ENCODE results near the gene BSX.

BSX gene

DNA sequence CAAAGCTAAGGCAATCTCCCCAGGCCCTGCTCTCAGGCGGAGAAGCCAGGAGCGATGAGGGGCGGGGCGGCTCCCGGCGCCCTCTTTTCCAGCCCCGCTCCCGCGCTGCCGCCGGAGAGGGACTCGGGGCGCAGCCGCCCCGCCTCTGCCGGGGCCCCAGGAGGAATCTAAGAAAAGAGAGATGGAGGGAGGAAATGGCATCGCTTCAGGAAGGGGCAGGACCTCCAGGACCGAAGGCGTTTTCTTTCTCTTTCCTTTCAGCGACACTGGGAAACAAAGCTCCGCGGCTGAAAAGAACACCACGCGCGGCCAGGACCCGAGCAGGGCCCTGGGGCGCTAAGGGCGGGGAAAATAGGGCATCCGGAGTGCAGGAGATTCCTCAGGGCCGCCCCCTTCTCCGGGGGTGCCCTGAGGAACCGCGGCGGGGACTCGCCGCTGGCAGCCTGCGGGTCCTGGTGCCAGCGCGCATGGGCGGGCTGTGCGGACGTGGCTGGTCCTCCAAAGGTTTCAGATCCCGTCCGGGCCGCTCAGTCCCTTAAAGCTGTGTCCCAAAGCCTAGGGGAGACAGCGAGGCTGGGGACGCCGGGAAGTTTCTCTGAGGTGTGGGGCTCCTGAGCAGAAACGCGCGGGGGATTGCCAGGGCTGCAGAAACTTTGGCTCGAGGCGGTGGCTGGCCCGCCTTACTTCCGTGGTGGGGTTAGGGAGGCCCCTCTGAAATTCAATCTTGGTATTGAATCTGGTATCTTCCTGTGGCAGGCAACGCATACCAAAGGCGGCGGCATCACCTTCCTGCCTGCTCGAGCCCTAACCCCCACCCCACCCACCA lies 2.8 kb upstream of the BSX start:
- no peaks in the 10 kb centered on the region for H3K27me3 ChIP-seq (ENCODE audit: insufficient read depth, low read length)
- H3F3A ChIP-seq (ENCODE audit: insufficient read depth, low read length), result no peaks in the 10 kb centered on the region
- no peak overlapping the region for H3K9ac ChIP-seq (ENCODE audit: low read length)
- H3K27ac ChIP-seq (ENCODE audit: low read depth, low read length, poor library complexity, severe bottlenecking), result no peak overlapping the region
- H3K9me3 ChIP-seq (ENCODE audit: low read length), result no peaks in the 10 kb centered on the region
- H3K4me1 ChIP-seq (ENCODE audit: insufficient read depth, low read length, severe bottlenecking), result no peaks in the 10 kb centered on the region
- no peak overlapping the region for H3K4me2 ChIP-seq (ENCODE audit: low read length)
- H3K36me3 ChIP-seq (ENCODE audit: insufficient read depth, low read length), result no peaks in the 10 kb centered on the region
- no peaks in the 10 kb centered on the region for H3K9me2 ChIP-seq (ENCODE audit: low read depth, low read length)
- TF ChIP-seq EZH2 (IDR thresholded peaks at IDR 0.05; ENCODE audit: borderline replicate concordance, low read length), result no peak
- TF ChIP-seq, protein P1, sequence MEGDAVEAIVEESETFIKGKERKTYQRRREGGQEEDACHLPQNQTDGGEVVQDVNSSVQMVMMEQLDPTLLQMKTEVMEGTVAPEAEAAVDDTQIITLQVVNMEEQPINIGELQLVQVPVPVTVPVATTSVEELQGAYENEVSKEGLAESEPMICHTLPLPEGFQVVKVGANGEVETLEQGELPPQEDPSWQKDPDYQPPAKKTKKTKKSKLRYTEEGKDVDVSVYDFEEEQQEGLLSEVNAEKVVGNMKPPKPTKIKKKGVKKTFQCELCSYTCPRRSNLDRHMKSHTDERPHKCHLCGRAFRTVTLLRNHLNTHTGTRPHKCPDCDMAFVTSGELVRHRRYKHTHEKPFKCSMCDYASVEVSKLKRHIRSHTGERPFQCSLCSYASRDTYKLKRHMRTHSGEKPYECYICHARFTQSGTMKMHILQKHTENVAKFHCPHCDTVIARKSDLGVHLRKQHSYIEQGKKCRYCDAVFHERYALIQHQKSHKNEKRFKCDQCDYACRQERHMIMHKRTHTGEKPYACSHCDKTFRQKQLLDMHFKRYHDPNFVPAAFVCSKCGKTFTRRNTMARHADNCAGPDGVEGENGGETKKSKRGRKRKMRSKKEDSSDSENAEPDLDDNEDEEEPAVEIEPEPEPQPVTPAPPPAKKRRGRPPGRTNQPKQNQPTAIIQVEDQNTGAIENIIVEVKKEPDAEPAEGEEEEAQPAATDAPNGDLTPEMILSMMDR (IDR thresholded peaks at IDR 0.05; ENCODE audit: low read length), result no peak
- no peak overlapping the region for H2AFZ ChIP-seq (ENCODE audit: low read length)
- H4K20me1 ChIP-seq (ENCODE audit: insufficient read depth, low read length), result no peaks in the 10 kb centered on the region
- H3K79me2 ChIP-seq (ENCODE audit: insufficient read depth, low read length), result no peaks in the 10 kb centered on the region
- no peak overlapping the region for H3K4me3 ChIP-seq (ENCODE audit: low read depth, low read length, poor library complexity, severe bottlenecking)

DNA sequence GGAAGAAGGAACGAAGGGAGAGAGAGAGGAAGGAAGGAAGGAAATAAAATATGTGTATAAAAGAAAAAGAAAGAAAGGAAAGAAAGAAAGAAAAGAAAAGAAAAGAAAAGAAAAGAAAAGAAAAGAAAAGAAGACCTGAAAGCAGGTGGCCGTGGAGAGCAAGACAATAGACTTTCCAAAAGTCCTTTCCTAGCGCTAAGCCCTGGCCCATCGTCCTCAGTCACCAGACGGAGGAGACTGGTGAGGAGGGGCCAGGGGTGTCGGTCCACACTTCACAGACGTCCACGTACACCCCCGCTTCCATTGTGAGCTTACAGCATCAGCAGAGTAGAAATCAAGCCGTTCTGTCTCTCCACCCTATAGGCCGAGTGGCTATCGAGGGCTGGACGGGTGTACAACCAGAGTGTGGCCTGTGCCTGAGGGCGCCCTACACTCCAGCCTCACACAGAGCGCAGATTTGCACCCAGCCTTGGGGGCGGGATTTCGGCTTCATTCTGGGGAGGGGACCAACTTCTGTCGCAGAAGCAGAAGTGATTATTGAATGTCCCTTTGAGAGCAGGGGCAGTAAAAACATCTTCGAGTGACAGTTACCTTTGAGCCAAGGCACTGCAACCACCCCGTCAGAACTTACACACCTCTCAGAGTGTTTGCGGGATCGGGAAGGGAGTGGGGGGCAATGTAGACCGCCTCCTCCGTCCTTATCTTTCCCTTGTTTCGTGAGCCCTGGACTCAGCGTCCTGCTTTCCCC lies 2.0 kb upstream of the BSX start:
- H3F3A ChIP-seq (ENCODE audit: insufficient read depth, low read length), result no peaks in the 10 kb centered on the region
- no peak overlapping the region for H3K27ac ChIP-seq (ENCODE audit: low read depth, low read length, poor library complexity, severe bottlenecking)
- no peak overlapping the region for H2AFZ ChIP-seq (ENCODE audit: low read length)
- H3K9ac ChIP-seq (ENCODE audit: low read length), result no peak overlapping the region
- no peaks in the 10 kb centered on the region for H4K20me1 ChIP-seq (ENCODE audit: insufficient read depth, low read length)
- no peaks in the 10 kb centered on the region for H3K36me3 ChIP-seq (ENCODE audit: insufficient read depth, low read length)
- H3K79me2 ChIP-seq (ENCODE audit: insufficient read depth, low read length), result no peaks in the 10 kb centered on the region
- H3K27me3 ChIP-seq (ENCODE audit: insufficient read depth, low read length), result no peaks in the 10 kb centered on the region
- no peaks in the 10 kb centered on the region for H3K4me1 ChIP-seq (ENCODE audit: insufficient read depth, low read length, severe bottlenecking)
- no peak overlapping the region for H3K4me2 ChIP-seq (ENCODE audit: low read length)
- H3K9me3 ChIP-seq (ENCODE audit: low read length), result no peaks in the 10 kb centered on the region
- no peak overlapping the region for H3K4me3 ChIP-seq (ENCODE audit: low read depth, low read length, poor library complexity, severe bottlenecking)
- H3K9me2 ChIP-seq (ENCODE audit: low read depth, low read length), result no peaks in the 10 kb centered on the region
- TF ChIP-seq, protein P1 (IDR thresholded peaks at IDR 0.05; ENCODE audit: low read length), result no peak
- TF ChIP-seq EZH2 (IDR thresholded peaks at IDR 0.05; ENCODE audit: borderline replicate concordance, low read length), result no peak

DNA sequence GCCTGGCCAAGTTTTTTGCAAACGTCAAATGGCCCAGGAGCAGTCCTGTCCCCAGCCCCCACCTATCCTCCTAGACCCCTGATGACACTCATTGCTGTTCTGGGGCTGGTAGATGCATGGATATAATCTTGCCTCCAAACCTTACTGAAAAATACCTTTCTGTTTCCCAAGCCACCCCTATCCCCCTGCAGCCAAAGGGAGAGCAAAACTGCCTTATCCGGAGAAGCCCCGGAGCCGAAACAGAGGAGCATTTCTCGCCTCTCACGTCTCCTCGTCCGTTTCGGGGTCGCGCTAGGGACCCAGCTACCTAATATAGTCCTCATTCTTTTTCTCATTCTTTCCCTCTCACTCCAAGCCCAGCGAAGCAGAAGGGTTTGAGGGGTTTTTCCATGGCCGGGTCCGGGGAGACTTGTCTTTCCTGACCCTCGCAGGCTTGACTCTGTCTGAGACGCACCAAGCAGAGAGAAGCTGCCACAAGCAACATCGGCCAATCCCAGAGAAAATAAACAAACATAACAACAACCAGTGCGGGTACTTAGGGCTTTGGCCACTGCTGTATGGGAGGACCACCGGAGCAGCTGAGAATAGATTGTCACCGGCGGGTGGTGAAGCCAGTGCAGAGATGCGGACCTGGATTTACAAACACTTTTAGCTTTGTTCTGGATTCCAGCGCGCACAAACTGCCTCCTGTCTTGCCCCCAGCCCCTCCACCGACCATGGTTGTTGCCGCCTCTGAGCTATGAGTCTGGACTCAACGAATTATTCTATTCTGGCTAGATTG lies 1.6 kb downstream of the BSX start:
- no peaks in the 10 kb centered on the region for H4K20me1 ChIP-seq (ENCODE audit: insufficient read depth, low read length)
- no peaks in the 10 kb centered on the region for H3K9me2 ChIP-seq (ENCODE audit: low read depth, low read length)
- H3K4me3 ChIP-seq (ENCODE audit: low read depth, low read length, poor library complexity, severe bottlenecking), result no peak overlapping the region
- no peak overlapping the region for H3K9ac ChIP-seq (ENCODE audit: low read length)
- H2AFZ ChIP-seq (ENCODE audit: low read length), result no peak overlapping the region
- no peak overlapping the region for H3K27ac ChIP-seq (ENCODE audit: low read depth, low read length, poor library complexity, severe bottlenecking)
- no peaks in the 10 kb centered on the region for H3K9me3 ChIP-seq (ENCODE audit: low read length)
- H3K4me1 ChIP-seq (ENCODE audit: insufficient read depth, low read length, severe bottlenecking), result no peaks in the 10 kb centered on the region
- no peaks in the 10 kb centered on the region for H3F3A ChIP-seq (ENCODE audit: insufficient read depth, low read length)
- TF ChIP-seq, protein P1 (IDR thresholded peaks at IDR 0.05; ENCODE audit: low read length), result no peak
- TF ChIP-seq EZH2 (IDR thresholded peaks at IDR 0.05; ENCODE audit: borderline replicate concordance, low read length), result no peak
- no peaks in the 10 kb centered on the region for H3K36me3 ChIP-seq (ENCODE audit: insufficient read depth, low read length)
- no peaks in the 10 kb centered on the region for H3K27me3 ChIP-seq (ENCODE audit: insufficient read depth, low read length)
- H3K4me2 ChIP-seq (ENCODE audit: low read length), result no peak overlapping the region
- H3K79me2 ChIP-seq (ENCODE audit: insufficient read depth, low read length), result no peaks in the 10 kb centered on the region
